Transverse colon (tissue), 4 donors: ENCODE data around the gene HAND2. TPM values are rescaled to one million over a fixed set of nuclear protein-coding genes. Genes with fewer than 3 reads are reported as not detected.

ENCODE experiments used
- DNase-seq: peaks from one replicate; pipeline ENCODE4 v3.0.0-alpha.2; 2019
- H3K27ac ChIP-seq, 4 donors: fragments of 200-600 bp; sonication (generic); 2 replicates each; pipeline ENCODE4 v1.5.1; 2016 to 2018; ENCODE audit warnings: inconsistent platforms in 4 of 4
- H3K27me3 ChIP-seq: fragments of 200-600 bp; sonication (generic); 2 replicates; pipeline ENCODE4 v1.5.1; 2017; ENCODE audit warnings: inconsistent platforms
- H3K36me3 ChIP-seq, 4 donors: fragments of 200-600 bp; sonication (generic); 2 replicates each; pipeline ENCODE4 v1.5.1; 2017 to 2019; ENCODE audit warnings: inconsistent platforms in 4 of 4
- H3K4me1 ChIP-seq, 4 donors: fragments of 200-600 bp; sonication (generic); 2 replicates each; pipeline ENCODE4 v1.5.1; 2017 to 2020; ENCODE audit warnings: inconsistent platforms in 4 of 4
- H3K4me3 ChIP-seq, 4 donors: fragments of 200-600 bp; sonication (generic); 1 replicate in 1 of 4; 2 replicates in 3 of 4; pipeline versions ENCODE4 v1.5.1 to v1.6.1; 2017 to 2019; ENCODE audit warnings: inconsistent platforms in 4 of 4
- H3K9me3 ChIP-seq, 2 donors: fragments of 200-600 bp; sonication (generic); 2 replicates each; pipeline ENCODE4 v1.5.1; 2017 to 2019; ENCODE audit warnings: inconsistent platforms in 2 of 2
- CTCF ChIP-seq, 5 experiments: fragments of 200-600 bp in 3 of 5; fragments of 450-650 bp in 2 of 5; sonication (generic) in 3 of 5; IDR thresholded peaks; 1 replicate in 2 of 5; 2 replicates in 3 of 5; pipeline ENCODE4 v1.5.1; 2016 to 2017; ENCODE audit warnings: antibody characterized with exemption in 5 of 5, inconsistent platforms in 3 of 5, mild to moderate bottlenecking in 2 of 5, moderate library complexity in 1 of 5
- EP300 ChIP-seq: sonication (generic); formaldehyde crosslinking; IDR thresholded peaks from one replicate; pipeline ENCODE4 v1.6.1; 2017; ENCODE audit warnings: antibody characterized with exemption, low read depth
- POLR2A ChIP-seq: fragments of 450-650 bp; IDR thresholded peaks from one replicate; pipeline ENCODE4 v1.6.1; 2016; ENCODE audit warnings: antibody characterized with exemption, mild to moderate bottlenecking, moderate library complexity
- POLR2AphosphoS5 ChIP-seq, 3 donors: sonication (generic); formaldehyde crosslinking; IDR thresholded peaks; one replicate each; pipeline ENCODE4 v1.6.1; 2016; ENCODE audit warnings: antibody characterized with exemption in 3 of 3
- WGBS, 2 donors: methylation state at CpG; one replicate each; pipeline ENCODE4 v1.1.5; 2018; ENCODE audit warnings: low coverage in 1 of 2; 5-methylcytosine and 5-hydroxymethylcytosine counted together
- in situ Hi-C, 4 donors: fragments of 200-750 bp; cut with MboI; loops; one replicate each; pipeline versions ENCODE4 v1.15.0 to v1.15.1; 2017; ENCODE audit warnings: low sequenced_read_pairs in 3 of 4, low pct_ligation_motif_present in 1 of 4, low pct_unique_long_range_greater_than_20kb in 1 of 4
- intact Hi-C: fragments of 100-400 bp; cut with DNase I; formaldehyde crosslinking; loops from one replicate; pipeline ENCODE4 v1.15.1; 2023; ENCODE audit warnings: low total_unique reads
- total RNA-seq, 4 donors: library from RNA; depleted of rRNA; stranded (reverse); fragments of >200 nt; gene quantifications; one replicate each; pipeline ENCODE4 v1.1.0, GENCODE V29; 2016

The HAND2 gene
- total RNA-seq, 4 donors from 2014 or later, result 24.6 to 87.6 (median 40.9) TPM

GRCh38 chr4:173539986-173540385 is 10.0 kb upstream of the HAND2 start:
- intact Hi-C loops, result loop anchor here (10.0 kb wide), 1 partner anchor 385 kb away; no protein-coding TSS in a partner anchor
- H3K36me3 ChIP-seq, result no peaks in the 10 kb centered on the region
- H3K27ac ChIP-seq, result peak overlapping the region; percentile 31 to 95 (median 78)

GRCh38 chr4:173538909-173539445 is 8.9 kb upstream of the HAND2 start:
- intact Hi-C loops, result loop anchor here (10.0 kb wide), 1 partner anchor 386 kb away; no protein-coding TSS in a partner anchor
- Histone ChIP-seq H3K4me1 (peaks cover 0 to 13% (median 8%) of the 10 kb centered on the region in 4 donors), H3K9me3 (no peaks in the 10 kb centered on the region), H3K4me3 (peak overlapping the region; percentile 8 to 51 (median 14)), H3K27ac (peak overlapping the region; percentile 31 to 95 (median 78)), H3K27me3 (peaks cover 94% of the 10 kb centered on the region), H3K36me3 (no peaks in the 10 kb centered on the region)
- in situ Hi-C loops, result no loop called here
- DNase-seq, result no peak
- WGBS, 2 donors, result 3 to 6% methylated on average over 14 to 15 of the region's 15 CpGs
- TF ChIP-seq POLR2AphosphoS5 (IDR thresholded peaks at IDR 0.05) (no peak), EP300 (no peak), CTCF (IDR thresholded peaks at IDR 0.05) (no peak), POLR2A (no peak)

More at GRCh38 chr4:173539986-173540385, 10.0 kb upstream of the HAND2 start:
- Histone ChIP-seq H3K27me3 (peaks cover 91% of the 10 kb centered on the region), H3K9me3 (no peaks in the 10 kb centered on the region), H3K4me1 (peaks cover 0 to 13% (median 8%) of the 10 kb centered on the region in 4 donors), H3K4me3 (no peak overlapping the region)
- 46 to 61% methylated on average over 3 of the region's 3 CpGs for WGBS, 2 donors
- TF ChIP-seq POLR2AphosphoS5 (IDR thresholded peaks at IDR 0.05) (no peak), POLR2A (no peak), EP300 (no peak)
- DNase-seq, result no peak
- in situ Hi-C loops, result no loop called here

GRCh38 chr4:173538148-173538908 is 8.3 kb upstream of the HAND2 start:
- no peak for TF ChIP-seq EP300
- no peak for TF ChIP-seq CTCF (IDR thresholded peaks at IDR 0.05)
- no peak for TF ChIP-seq POLR2AphosphoS5 (IDR thresholded peaks at IDR 0.05)
- TF ChIP-seq POLR2A, result no peak
- H3K9me3 ChIP-seq, result no peaks in the 10 kb centered on the region
- H3K36me3 ChIP-seq, result no peaks in the 10 kb centered on the region
- peak overlapping the region; percentile 8 to 51 (median 14) for H3K4me3 ChIP-seq
- intact Hi-C loops (loop anchor here (10.0 kb wide), 1 partner anchor 386 kb away; no protein-coding TSS in a partner anchor), in situ Hi-C loops (no loop called here)
- DNase-seq, result no peak
- 0 to 13% methylated on average over 2 to 48 of the region's 60 CpGs for WGBS, 2 donors
- H3K4me1 ChIP-seq, result peaks cover 0 to 13% (median 8%) of the 10 kb centered on the region in 4 donors
- H3K27ac ChIP-seq, result peak overlapping the region; percentile 31 to 95 (median 78)
- peaks cover 95% of the 10 kb centered on the region for H3K27me3 ChIP-seq

- Histone ChIP-seq H3K9me3 (no peaks in the 10 kb centered on the region), H3K4me1 (peaks cover 0 to 13% (median 8%) of the 10 kb centered on the region in 4 donors), H3K36me3 (no peaks in the 10 kb centered on the region), H3K27me3 (peaks cover 97% of the 10 kb centered on the region), H3K4me3 (peak overlapping the region in 2 of 4 donors; percentile 17 to 51), H3K27ac (peak overlapping the region; percentile 31 to 95 (median 78))
- no peak for DNase-seq
- WGBS, 2 donors, result 41 to 44% methylated on average over 3 to 21 of the region's 21 CpGs
- TF ChIP-seq POLR2AphosphoS5 (IDR thresholded peaks at IDR 0.05), result no peak
- in situ Hi-C loops (no loop called here), intact Hi-C loops (loop anchor here (10.0 kb wide), 1 partner anchor 387 kb away; no protein-coding TSS in a partner anchor)
Measured at GRCh38 chr4:173537613-173538147, 7.7 kb upstream of the HAND2 start.
